Adrenal gland (tissue), 5 donors: ENCODE results near the gene EED.

Source experiments
- POLR2A ChIP-seq, 2 donors: fragments of 450-650 bp; IDR thresholded peaks; one replicate each; pipeline ENCODE4 v1.6.1; 2017; ENCODE audit warnings: antibody characterized with exemption in 2 of 2, mild to moderate bottlenecking in 2 of 2, moderate library complexity in 1 of 2
- TF ChIP-seq, protein P1 (sequence below), 6 experiments: fragments of 450-650 bp in 4 of 6; fragments of 200-600 bp in 2 of 6; sonication (generic) in 1 of 6; IDR thresholded peaks; 1 replicate in 5 of 6; 2 replicates in 1 of 6; pipeline versions ENCODE4 v1.5.1 to v1.8.0; 2016 to 2021; ENCODE audit warnings: antibody characterized with exemption in 6 of 6, mild to moderate bottlenecking in 2 of 6, moderate library complexity in 1 of 6
- donor health status: DM: no; HTN: no; CAD: no.

- TF ChIP-seq, protein P1, sequence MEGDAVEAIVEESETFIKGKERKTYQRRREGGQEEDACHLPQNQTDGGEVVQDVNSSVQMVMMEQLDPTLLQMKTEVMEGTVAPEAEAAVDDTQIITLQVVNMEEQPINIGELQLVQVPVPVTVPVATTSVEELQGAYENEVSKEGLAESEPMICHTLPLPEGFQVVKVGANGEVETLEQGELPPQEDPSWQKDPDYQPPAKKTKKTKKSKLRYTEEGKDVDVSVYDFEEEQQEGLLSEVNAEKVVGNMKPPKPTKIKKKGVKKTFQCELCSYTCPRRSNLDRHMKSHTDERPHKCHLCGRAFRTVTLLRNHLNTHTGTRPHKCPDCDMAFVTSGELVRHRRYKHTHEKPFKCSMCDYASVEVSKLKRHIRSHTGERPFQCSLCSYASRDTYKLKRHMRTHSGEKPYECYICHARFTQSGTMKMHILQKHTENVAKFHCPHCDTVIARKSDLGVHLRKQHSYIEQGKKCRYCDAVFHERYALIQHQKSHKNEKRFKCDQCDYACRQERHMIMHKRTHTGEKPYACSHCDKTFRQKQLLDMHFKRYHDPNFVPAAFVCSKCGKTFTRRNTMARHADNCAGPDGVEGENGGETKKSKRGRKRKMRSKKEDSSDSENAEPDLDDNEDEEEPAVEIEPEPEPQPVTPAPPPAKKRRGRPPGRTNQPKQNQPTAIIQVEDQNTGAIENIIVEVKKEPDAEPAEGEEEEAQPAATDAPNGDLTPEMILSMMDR (IDR thresholded peaks at IDR 0.05), result no peak
- no peak for TF ChIP-seq POLR2A (IDR thresholded peaks at IDR 0.05)
These were observed 42.6 kb upstream of the EED start for GRCh38 chr11:86202013-86202336.
